ENCODE measurements around the gene FITM1.

DNA sequence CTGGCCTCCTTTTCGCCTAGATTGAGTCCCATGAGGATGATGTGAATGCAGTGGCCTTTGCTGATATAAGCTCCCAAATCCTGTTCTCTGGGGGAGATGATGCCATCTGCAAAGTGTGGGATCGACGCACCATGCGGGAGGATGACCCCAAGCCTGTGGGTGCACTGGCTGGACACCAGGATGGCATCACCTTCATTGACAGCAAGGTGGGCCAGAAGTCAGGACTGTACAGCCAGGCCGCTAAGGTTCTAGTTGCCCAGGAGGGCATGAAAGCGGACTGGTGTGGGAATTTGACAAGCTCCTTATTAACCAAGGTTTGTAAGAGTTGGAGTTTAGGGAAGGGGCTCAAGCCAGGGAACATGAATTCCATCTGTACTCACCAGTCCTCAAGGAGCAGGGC, 10.8 kb upstream of the FITM1 start:
- TF ChIP-seq, protein P1, sequence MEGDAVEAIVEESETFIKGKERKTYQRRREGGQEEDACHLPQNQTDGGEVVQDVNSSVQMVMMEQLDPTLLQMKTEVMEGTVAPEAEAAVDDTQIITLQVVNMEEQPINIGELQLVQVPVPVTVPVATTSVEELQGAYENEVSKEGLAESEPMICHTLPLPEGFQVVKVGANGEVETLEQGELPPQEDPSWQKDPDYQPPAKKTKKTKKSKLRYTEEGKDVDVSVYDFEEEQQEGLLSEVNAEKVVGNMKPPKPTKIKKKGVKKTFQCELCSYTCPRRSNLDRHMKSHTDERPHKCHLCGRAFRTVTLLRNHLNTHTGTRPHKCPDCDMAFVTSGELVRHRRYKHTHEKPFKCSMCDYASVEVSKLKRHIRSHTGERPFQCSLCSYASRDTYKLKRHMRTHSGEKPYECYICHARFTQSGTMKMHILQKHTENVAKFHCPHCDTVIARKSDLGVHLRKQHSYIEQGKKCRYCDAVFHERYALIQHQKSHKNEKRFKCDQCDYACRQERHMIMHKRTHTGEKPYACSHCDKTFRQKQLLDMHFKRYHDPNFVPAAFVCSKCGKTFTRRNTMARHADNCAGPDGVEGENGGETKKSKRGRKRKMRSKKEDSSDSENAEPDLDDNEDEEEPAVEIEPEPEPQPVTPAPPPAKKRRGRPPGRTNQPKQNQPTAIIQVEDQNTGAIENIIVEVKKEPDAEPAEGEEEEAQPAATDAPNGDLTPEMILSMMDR (IDR thresholded peaks at IDR 0.05) = no peak
- no peak for TF ChIP-seq POLR2A (IDR thresholded peaks at IDR 0.05)
